Activated naive CD4-positive, alpha-beta T cell treated with anti-CD3 and anti-CD28 coated beads, Interleukin-2, amount 10 ng/mL, durations not matched to agents 7 days and 5 days (primary cell): ENCODE results near the gene ETDB.
A peak's percentile ranks its signal among the peaks of the same experiment; 100 is the strongest.

ENCODE experiments used
- CTCF ChIA-PET: fragments of 350-600 bp; sonication (Branson Sonifier 250); formaldehyde crosslinking; loops from one replicate; lab custom pipeline; 2021; ENCODE audit warnings: antibody characterized with exemption; lab: Charles Lee
- DNase-seq: peaks from one replicate; pipeline ENCODE4 v3.0.0-alpha.2; 2020
- H3K27ac Mint-ChIP-seq: one replicate; pipeline ENCODE4 v1.8.0; 2021; ENCODE audit warnings: mild to moderate bottlenecking, moderate library complexity, mixed read lengths
- H3K27me3 Mint-ChIP-seq: one replicate; pipeline ENCODE4 v1.8.0; 2021; ENCODE audit warnings: mild to moderate bottlenecking, mixed read lengths
- H3K36me3 Mint-ChIP-seq: one replicate; pipeline ENCODE4 v1.8.0; 2021; ENCODE audit warnings: mixed read lengths
- H3K4me1 Mint-ChIP-seq: one replicate; pipeline ENCODE4 v1.8.0; 2021; ENCODE audit warnings: mixed read lengths
- H3K4me3 Mint-ChIP-seq: one replicate; pipeline ENCODE4 v1.8.0; 2021; ENCODE audit warnings: mild to moderate bottlenecking, moderate library complexity, mixed read lengths
- H3K9me3 Mint-ChIP-seq: one replicate; pipeline ENCODE4 v1.8.0; 2021; ENCODE audit warnings: mixed read lengths

Gene ETDB

DNA sequence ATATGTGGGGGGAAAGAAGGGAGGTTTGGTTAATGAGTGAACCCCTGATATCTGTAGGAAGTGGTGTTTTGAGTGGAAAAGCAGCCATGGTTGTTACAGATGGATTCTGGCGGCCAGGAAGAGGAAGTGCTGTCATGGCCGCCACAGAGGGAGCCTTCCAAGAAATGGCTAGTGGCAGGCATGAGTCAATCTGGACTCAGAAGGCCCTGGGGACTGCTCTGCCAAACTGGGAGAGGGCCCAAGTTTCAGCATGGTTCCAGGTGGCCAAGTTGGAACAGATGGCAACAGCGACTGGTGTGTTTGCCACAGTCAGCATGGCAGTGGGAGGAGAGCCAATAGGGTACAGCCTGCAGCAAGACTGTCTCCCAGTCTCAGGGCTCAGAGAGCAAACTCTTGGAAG is 32.5 kb downstream of the ETDB start:
- Mint-ChIP-seq H3K27ac (no peak overlapping the region), H3K4me3 (no peak overlapping the region), H3K9me3 (no peaks in the 10 kb centered on the region), H3K36me3 (no peaks in the 10 kb centered on the region), H3K27me3 (peaks cover 6% of the 10 kb centered on the region), H3K4me1 (peaks cover 6% of the 10 kb centered on the region)
- DNase-seq, result no peak
- CTCF ChIA-PET, result interaction anchor here (0.6 kb wide), 1 partner anchor 575 kb away, joined by 3 read pairs; no protein-coding TSS in a partner anchor

DNA sequence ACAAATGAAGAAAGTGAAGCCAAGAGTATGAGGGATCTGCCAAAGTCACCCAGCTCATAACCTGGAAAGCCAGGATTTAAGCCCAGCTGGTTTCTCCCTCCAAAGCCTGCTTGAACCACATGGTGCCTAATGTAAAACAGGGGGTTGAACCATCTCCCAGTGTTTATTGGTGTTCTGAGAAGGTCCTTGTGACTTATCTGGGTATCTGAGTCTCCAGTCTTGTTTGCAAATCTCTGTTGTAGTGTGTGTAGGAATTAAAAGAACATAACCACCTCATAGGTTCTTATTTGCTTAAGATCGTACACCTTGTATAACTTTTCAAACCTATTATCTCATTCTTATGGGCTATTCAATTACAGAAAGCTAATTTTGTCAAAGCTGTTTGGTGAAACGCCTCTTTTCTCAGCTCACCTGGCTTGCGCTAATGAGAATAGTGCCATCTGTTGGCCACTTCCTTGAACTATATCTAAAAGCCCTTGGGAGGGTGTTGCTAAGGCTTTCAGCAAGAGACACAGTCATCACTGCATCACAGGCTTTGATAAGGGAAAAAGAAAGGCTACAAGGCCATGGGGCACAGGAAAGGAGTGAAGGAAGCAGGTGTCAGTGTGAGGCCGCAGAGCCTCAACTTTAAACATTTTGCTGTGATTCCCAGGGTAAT is 34.0 kb downstream of the ETDB start:
- DNase-seq, result peak; percentile 46
- H3K27ac Mint-ChIP-seq, result no peak overlapping the region
- H3K4me3 Mint-ChIP-seq, result no peak overlapping the region
- H3K36me3 Mint-ChIP-seq, result no peaks in the 10 kb centered on the region
- peaks cover 5% of the 10 kb centered on the region for H3K27me3 Mint-ChIP-seq
- CTCF ChIA-PET, result interaction anchor here (0.6 to 1.6 kb wide), 5 partner anchors 9 to 121 kb away, joined by 3 to 5 read pairs (median 3); no protein-coding TSS in a partner anchor
- H3K9me3 Mint-ChIP-seq, result no peaks in the 10 kb centered on the region
- H3K4me1 Mint-ChIP-seq, result peaks cover 6% of the 10 kb centered on the region

DNA sequence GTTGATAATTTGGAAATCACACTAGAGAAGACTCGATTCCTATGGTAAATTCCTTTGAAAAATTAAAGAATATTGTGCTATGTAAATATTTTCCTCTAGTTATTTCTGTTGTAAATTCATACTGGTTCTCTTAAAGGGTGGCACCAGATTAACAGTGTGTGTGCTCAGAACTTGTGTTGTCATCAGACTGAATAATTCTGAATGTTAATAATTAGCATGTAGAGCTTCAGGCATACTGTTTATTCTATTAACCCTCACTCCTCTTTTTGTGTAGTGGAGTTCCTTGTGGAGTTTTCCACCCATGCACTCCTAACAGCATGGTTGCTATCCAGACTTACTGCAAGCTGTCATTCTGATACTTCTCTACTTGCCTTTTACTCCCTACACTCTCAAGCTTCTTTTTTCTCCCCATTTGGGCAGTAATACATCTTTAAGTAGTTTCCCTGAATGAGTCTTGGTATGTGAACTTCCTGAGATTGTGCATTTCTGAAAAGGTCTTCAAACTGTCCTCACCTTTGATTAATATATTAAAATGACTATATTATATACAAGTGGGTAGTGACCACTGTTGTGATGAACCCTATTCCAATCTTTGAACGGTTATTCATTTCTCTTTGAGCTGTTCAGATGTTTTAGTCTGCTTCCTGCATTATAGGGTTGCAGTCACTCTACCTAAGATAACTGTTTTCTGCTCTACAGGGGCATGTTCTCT is 38.5 kb downstream of the ETDB start:
- no peak overlapping the region for H3K4me3 Mint-ChIP-seq
- peaks cover 6% of the 10 kb centered on the region for H3K4me1 Mint-ChIP-seq
- H3K36me3 Mint-ChIP-seq, result no peaks in the 10 kb centered on the region
- no peak overlapping the region for H3K27ac Mint-ChIP-seq
- H3K27me3 Mint-ChIP-seq, result no peaks in the 10 kb centered on the region
- CTCF ChIA-PET, result no interaction called here
- no peak for DNase-seq
- H3K9me3 Mint-ChIP-seq, result no peaks in the 10 kb centered on the region
